H1 (cell line): Measurements from ENCODE around the gene IGLL5. TPM values are rescaled to one million over a fixed set of nuclear protein-coding genes. Genes with fewer than 3 reads are reported as not detected.

Experiments used
- BRCA1 ChIP-seq: IDR thresholded peaks from 2 replicates; pipeline ENCODE4 v1.6.1; 2012; ENCODE audit warnings: low read depth, low read length, improper control_type of control experiment
- CBX8 ChIP-seq: fragments of 300-800, 300-1000 bp; sonication (generic); IDR thresholded peaks from 2 replicates; pipeline ENCODE4 v1.7.1; 2016; ENCODE audit warnings: low read depth, low read length, borderline replicate concordance
- CHD7 ChIP-seq: fragments of 300-600 bp; sonication (generic); IDR thresholded peaks from 2 replicates; pipeline ENCODE4 v1.7.1; 2012; ENCODE audit warnings: low read length, moderate library complexity, mild to moderate bottlenecking, inconsistent platforms; ENCODE audit not compliant: insufficient replicate concordance
- FOSL1 ChIP-seq: IDR thresholded peaks from 2 replicates; pipeline ENCODE4 v1.6.1; 2011; ENCODE audit warnings: mild to moderate bottlenecking, low read depth, low read length, moderate library complexity; ENCODE audit not compliant: insufficient read depth
- HDAC6 ChIP-seq: IDR thresholded peaks from one replicate; pipeline ENCODE4 v1.7.1; 2012; ENCODE audit warnings: low read depth, mild to moderate bottlenecking, inconsistent platforms, low read length, moderate library complexity
- KDM4A ChIP-seq: IDR thresholded peaks from one replicate; pipeline ENCODE4 v1.7.1; 2012; ENCODE audit warnings: low read depth, mild to moderate bottlenecking, moderate library complexity, low read length, inconsistent platforms; ENCODE audit not compliant: severe bottlenecking
- SP2 ChIP-seq: IDR thresholded peaks from 2 replicates; pipeline ENCODE4 v1.6.1; 2012; ENCODE audit warnings: mild to moderate bottlenecking, low read length, inconsistent platforms
- SRF ChIP-seq: IDR thresholded peaks from 2 replicates; pipeline ENCODE4 v1.6.1; 2011; ENCODE audit warnings: mild to moderate bottlenecking, low read depth, low read length, moderate library complexity
- TAF7 ChIP-seq: optimal IDR thresholded peaks from 2 replicates; pipeline ENCODE3; 2011; ENCODE audit warnings: low read depth, mild to moderate bottlenecking, inconsistent platforms, low read length, moderate library complexity, borderline replicate concordance
- TBP ChIP-seq: IDR thresholded peaks from 2 replicates; pipeline ENCODE4 v1.6.1; 2011; ENCODE audit warnings: low read depth, low read length, improper control_type of control experiment
- polyA plus RNA-seq, 7 experiments: library from polyadenylated mRNA; depleted of rRNA in 3 of 7; stranded (reverse) in 5 of 7; unstranded in 2 of 7; fragments of >200 nt in 5 of 7; fragments of 200-250 nt in 2 of 7; gene quantifications; 1 replicate in 5 of 7; 2 replicates in 1 of 7; 4 replicates in 1 of 7; pipeline versions ENCODE4 v1.2.1 to v1.2.3, GENCODE V29; 2011 to 2013; ENCODE audit warnings: missing spikeins in 2 of 7, mixed read lengths in 2 of 7
- total RNA-seq: library from RNA; stranded (reverse); fragmentation: NEBNext Ultra II Directional; extraction: Animal tissue kit (Norgen Biotek cat#: 25700); gene quantifications from 2 replicates; pipeline ENCODE4 v1.2.1, GENCODE V29; 2021

The IGLL5 gene
- total and polyA plus RNA-seq, 2 of the 8 experiments (the other 6 are each of a cell fraction or from before 2014, with no cell fraction given): not detected

GRCh38 chr22:22936915-22937656, 49.5 kb downstream of the IGLL5 start (continued):
- TF ChIP-seq CHD7 (no peak), FOSL1 (no peak), BRCA1 (no peak), SP2 (no peak), SRF (no peak), HDAC6 (no peak), TBP (no peak), TAF7 (no peak), CBX8 (no peak), KDM4A (no peak)
